GM21447 (cell line): ENCODE results near the gene SMPD3.

ENCODE experiments used
- ATAC-seq: cut with Tn5 transposase; IDR thresholded peaks from one replicate; pipeline ENCODE4 v1.9.1; 2021; ENCODE audit not compliant: unreplicated experiment

SMPD3 gene

GRCh38 chr16:68408428-68408827 is 39.9 kb downstream of the SMPD3 start:
- ATAC-seq, result no peak

DNA sequence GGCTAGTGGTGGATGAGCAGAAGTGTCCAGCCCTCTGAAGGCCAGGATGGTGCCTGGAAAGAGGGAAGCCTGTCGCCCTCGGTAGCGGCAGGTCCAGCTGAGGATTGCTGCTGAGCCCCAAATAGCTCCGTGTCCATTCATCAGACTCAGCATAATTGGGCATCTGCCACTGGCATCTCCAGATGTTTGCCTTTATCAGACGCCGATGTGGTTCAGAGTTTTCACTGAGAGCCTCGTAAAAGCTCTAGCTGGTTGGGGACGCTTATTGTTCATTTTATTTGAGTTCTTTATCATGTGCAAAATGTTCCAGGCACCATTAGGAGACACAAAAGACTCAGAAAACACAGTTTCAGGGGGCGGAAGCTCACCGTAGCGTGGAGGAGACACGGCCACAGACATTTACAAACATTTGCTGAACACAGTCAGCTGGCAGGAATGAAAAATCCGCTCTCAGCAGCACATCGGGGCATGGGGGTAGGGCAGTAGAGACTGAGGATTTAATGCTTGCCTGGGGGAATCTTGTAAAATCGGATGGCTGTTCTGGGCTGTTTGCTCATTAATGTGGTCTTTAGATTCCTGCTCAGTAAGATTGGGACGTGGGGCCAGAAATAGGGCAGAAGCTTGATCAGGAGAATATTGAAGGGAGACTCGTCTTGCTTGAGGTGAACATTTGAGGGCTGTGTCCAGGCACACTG is 41.7 kb downstream of the SMPD3 start:
- no peak for ATAC-seq

GRCh38 chr16:68404736-68405345 is 43.5 kb downstream of the SMPD3 start:
- ATAC-seq, result no peak

DNA sequence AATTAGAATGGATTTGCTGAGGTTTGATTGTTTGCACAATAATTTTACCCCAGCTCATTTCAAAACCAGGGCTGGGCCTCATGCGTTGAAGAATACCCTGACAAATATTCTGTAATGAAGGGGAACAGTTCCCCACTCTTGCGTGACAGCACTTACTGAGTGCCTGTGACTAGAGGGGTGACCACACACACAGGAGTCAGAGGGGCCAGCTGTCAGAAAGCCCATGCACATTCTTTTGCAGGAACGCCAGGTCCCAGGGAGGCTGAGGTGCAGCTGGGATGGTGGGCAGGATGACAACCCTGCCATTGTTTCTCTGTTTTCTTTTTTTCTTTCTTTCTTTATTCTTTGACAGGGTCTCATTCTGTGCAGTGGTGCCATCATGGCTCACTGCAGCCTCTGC is 44.6 kb downstream of the SMPD3 start:
- ATAC-seq, result no peak

- no peak for ATAC-seq
Measured at GRCh38 chr16:68403177-68403576, 45.1 kb downstream of the SMPD3 start.

DNA sequence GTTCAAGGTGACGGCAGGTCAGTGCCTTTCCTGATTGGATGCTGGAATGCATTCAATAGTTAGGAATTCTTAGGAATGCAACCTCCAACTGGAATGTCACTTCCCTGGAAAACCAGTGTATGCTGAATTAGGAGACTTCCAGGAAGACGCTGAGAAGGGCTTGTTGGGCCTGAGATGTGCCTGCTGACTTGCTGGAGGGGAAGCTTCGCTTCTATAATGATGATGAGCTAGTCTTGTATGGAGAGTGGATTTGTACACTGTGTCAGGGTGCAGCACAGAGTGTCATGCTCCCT is 45.6 kb downstream of the SMPD3 start:
- no peak for ATAC-seq

DNA sequence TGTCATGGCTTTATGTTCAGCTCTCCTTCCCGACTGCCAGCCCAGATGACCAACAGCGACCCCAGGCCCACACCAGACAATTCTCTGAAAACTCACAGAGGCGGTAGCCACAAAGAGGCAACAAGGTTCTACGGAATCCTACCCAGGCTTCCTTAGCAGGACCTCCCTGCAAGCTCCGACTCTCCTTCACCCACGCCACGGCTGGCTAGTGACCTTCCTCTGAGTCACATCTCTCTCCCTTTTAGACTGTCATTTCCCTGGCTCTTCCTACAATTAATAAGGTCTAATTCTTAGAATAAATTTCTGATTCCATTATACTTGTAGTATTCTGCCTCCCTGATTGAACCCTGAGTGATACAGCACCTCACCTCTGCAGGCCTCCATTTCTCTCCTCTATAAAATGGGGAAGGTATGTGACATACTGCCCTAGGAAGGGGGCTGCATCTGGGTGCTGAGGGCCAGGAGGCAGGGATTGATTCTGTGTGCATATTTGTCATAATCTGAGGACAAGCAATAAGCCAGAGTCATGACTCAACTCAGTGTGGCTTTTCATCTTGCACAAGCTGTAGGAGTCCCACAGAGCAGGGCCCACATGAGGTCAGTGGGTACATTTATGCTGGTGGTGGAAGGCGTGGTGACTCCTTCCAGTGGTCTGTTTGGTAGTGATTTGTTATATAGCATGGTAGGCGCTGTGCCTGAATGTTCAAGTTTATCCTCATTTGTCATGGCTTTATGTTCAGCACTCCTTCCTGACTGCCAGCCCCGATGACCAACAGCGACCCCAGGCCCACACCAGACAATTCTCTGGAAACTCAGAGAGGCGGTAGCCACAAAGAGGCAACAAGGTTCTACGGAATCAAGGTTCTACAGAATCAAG is 46.2 kb downstream of the SMPD3 start:
- no peak for ATAC-seq

DNA sequence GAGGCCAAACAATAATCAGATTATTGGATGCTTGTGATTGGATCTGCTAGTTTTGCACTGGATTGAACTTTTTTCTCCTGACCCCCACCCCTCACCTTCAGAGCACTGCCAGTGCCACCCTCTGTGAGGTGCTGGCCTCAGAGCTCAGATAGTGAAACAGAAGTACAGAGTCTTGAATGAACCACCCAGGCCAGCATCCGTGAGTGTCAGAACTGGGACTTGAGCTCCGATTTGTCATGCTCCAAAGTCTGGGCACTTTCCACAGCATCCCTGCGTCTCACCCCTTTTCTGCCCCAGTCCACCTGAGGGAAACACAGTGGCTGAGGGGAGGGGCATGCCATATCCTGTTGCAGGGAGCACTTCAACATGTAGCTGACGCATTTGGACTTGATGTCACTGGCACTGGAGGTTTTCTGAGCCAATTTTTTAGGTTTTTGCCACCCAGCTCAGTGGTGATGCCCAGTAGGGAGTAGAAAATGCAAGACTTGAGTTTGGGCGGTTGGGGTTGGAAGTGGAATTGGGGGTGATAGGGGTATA is 47.3 kb downstream of the SMPD3 start:
- ATAC-seq, result no peak

- ATAC-seq, result no peak
Measured at GRCh38 chr16:68400083-68400923, 48.0 kb downstream of the SMPD3 start.

GRCh38 chr16:68399456-68399855 is 48.9 kb downstream of the SMPD3 start:
- no peak for ATAC-seq

- no peak for ATAC-seq
Measured at GRCh38 chr16:68397710-68398201, 50.6 kb downstream of the SMPD3 start.

- no peak for ATAC-seq
Measured at GRCh38 chr16:68396481-68396880, 51.8 kb downstream of the SMPD3 start.

DNA sequence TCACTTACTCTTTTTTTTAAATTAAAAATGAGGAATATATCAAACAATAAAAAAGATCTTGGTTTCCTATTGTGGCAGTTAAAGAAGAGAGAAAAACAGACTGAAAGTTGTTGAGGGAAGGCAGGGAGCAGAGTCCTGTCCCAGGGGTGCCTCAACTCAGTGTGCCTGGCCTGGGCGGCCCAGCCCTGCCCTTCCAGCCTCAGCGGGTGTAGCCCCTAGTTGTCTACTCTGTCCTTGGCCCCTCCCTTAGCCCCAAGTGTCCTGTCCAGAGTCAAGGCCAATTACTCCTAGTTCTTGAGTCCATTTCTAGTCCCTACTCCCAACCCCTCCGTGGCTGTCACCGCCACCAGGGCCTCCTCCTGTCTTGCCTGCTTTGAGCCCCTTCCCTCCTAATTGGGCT is 52.5 kb downstream of the SMPD3 start:
- no peak for ATAC-seq

GRCh38 chr16:68395167-68395786 is 53.0 kb downstream of the SMPD3 start:
- ATAC-seq, result no peak

- no peak for ATAC-seq
Measured at GRCh38 chr16:68393333-68393732, 55.0 kb downstream of the SMPD3 start.

DNA sequence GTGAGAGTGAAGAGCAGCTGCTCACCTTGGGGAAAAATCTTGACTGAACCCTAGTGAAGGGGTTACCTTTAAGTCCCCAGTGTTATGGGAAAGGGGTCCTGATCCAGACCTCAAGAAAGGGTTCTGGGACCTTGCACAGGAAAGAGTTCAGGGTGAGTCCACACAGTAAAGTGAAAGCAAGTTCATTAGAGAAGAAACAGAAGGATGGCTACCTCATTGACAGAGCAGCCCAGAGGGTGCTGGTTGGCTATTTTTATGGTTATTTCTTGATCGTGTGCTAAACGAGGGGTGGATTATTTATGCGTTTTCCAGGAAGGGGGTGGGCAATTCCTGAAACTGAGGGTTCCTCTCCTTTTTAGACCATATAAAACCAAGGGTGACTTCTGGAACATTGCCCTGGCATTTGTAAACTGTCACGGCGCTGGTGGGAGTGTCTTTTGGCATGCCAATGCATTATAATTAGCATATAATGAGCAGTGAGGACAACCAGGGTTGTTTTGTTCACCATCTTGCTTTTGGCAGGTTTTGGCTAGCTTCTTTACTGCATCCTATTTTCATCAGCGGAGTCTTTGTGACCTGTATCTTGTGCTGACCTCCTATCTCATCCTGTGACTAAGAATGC is 58.4 kb downstream of the SMPD3 start:
- ATAC-seq, result no peak

- ATAC-seq, result no peak
Measured at GRCh38 chr16:68389006-68389405, 59.3 kb downstream of the SMPD3 start.

DNA sequence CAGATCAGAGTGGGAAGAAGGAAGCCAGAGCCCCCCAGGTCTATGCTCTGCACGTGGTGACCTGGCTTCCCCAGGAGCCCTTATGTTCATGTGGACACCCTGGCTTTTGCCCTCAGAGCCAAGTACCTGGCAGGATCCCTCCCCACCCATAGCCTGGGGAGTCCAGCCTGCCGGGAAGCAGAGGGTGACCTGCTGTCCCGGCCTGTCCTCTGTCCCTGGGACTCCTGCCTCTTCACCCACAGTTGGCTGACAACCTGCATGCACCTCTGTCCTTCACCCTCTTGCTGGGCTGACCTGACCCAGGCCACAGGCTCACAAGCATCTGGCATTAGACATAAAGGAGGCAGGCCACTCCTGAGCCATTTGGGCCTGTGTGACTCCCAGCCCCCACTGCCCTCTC is 60.2 kb downstream of the SMPD3 start:
- ATAC-seq, result no peak

DNA sequence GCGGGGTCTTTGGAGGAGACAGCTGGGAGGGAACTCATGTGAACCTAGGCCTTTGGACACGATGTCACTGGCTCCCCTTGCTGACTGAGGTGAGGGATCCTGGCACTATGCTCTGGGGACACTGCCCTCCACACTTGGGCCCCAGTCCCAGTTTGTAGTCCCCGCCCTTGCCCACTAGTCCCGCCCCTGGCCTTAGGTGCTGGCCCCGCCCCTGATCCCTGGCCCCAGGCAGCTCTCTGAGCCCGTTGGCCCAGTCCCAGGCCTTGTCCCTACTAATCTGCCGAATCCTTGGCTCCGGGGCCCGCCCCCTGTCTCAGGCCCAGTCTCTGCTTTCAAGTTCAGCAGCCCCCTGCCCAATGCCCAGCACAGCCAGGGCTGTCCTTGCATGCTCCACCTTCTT is 61.0 kb downstream of the SMPD3 start:
- no peak for ATAC-seq

GRCh38 chr16:68386628-68387027 is 61.7 kb downstream of the SMPD3 start:
- no peak for ATAC-seq
